ENCODE data around the gene CDH13.

- no peak for TF ChIP-seq CTCF (IDR thresholded peaks at IDR 0.05; ENCODE audit: low read depth, low read length)
- no peak for TF ChIP-seq EZH2phosphoT487 (IDR thresholded peaks at IDR 0.05; ENCODE audit: low read depth)
Measured at GRCh38 chr16:83305092-83305491, 678.3 kb downstream of the CDH13 start.

All from OCI-LY3 (cell line).